Measurements from ENCODE around the gene TBL2. TPM values are rescaled to one million over a fixed set of nuclear protein-coding genes. Genes with fewer than 3 reads are reported as not detected.
"Not testable (repeated sequence)": the region's sequence is repeated elsewhere in the genome, so short reads cannot be mapped to it uniquely, and the experiment has no call there.

TBL2 gene
- total RNA-seq, 2 donors from 2014 or later, result 36.5 to 50.2 TPM

DNA sequence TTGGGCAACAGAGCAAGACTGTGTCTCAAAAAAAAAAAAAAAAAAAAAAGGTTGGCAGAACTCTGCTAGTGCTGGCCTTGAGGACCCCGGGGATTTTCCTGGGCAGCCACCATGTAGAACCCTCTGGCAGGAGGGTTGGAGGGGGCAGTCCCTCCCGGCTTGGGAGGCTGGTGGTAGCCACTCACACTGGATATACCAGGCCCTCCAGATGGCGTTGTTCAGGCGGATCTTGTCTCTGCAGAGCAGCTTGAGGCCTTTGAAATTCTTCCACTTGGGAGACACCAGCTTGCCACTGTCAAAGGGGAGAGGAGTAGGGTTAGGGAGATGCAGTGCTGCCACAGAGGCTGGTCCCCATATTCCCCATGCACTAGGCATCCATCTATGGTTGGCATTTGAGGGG lies 37.5 kb upstream of the TBL2 start:
- intact Hi-C loops (cut with DNase I), result loop anchor here (10.0 kb wide), 1 partner anchor 239 kb away; no protein-coding TSS in a partner anchor
- no peak overlapping the region for H3K9ac ChIP-seq (ENCODE audit: low read depth in 2 of 2, low read length in 2 of 2)
- H3K4me1 ChIP-seq, result no peaks in the 10 kb centered on the region
- no peaks in the 10 kb centered on the region for H3K9me3 ChIP-seq
- TF ChIP-seq, protein P1, sequence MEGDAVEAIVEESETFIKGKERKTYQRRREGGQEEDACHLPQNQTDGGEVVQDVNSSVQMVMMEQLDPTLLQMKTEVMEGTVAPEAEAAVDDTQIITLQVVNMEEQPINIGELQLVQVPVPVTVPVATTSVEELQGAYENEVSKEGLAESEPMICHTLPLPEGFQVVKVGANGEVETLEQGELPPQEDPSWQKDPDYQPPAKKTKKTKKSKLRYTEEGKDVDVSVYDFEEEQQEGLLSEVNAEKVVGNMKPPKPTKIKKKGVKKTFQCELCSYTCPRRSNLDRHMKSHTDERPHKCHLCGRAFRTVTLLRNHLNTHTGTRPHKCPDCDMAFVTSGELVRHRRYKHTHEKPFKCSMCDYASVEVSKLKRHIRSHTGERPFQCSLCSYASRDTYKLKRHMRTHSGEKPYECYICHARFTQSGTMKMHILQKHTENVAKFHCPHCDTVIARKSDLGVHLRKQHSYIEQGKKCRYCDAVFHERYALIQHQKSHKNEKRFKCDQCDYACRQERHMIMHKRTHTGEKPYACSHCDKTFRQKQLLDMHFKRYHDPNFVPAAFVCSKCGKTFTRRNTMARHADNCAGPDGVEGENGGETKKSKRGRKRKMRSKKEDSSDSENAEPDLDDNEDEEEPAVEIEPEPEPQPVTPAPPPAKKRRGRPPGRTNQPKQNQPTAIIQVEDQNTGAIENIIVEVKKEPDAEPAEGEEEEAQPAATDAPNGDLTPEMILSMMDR (IDR thresholded peaks at IDR 0.05), result no peak
- H3K27ac ChIP-seq, result no peak overlapping the region
- no peaks in the 10 kb centered on the region for H3K27me3 ChIP-seq
- DNase-seq, result no peak
- H3K36me3 ChIP-seq, result no peaks in the 10 kb centered on the region
- H3K4me3 ChIP-seq, result no peak overlapping the region

DNA sequence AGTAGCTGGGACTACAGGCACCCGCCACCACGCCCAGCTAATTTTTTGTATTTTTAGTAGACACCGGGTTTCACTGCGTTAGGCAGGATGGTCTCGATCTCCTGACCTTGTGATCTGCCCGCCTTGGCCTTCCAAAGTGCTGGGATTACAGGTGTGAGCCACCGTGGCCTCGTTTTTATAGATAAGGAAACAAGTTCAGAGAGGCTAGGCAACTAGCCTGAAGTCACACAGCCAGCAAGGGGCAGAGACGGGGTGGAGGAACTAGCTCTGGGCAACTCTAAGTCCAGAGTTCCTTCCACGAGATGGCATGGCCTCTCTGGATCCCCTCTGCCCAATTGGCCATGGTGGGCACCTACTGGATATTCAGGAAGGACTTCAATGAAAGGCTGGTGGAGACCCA lies 36.6 kb upstream of the TBL2 start:
- H3K27me3 ChIP-seq; H3K9ac ChIP-seq (ENCODE audit: low read depth in 2 of 2, low read length in 2 of 2); H3K9me3 ChIP-seq; H3K4me1 ChIP-seq; DNase-seq; H3K36me3 ChIP-seq; H3K4me3 ChIP-seq; H3K27ac ChIP-seq: not testable (repeated sequence)
- intact Hi-C loops (cut with DNase I), result loop anchor here (10.0 kb wide), 1 partner anchor 240 kb away; no protein-coding TSS in a partner anchor

DNA sequence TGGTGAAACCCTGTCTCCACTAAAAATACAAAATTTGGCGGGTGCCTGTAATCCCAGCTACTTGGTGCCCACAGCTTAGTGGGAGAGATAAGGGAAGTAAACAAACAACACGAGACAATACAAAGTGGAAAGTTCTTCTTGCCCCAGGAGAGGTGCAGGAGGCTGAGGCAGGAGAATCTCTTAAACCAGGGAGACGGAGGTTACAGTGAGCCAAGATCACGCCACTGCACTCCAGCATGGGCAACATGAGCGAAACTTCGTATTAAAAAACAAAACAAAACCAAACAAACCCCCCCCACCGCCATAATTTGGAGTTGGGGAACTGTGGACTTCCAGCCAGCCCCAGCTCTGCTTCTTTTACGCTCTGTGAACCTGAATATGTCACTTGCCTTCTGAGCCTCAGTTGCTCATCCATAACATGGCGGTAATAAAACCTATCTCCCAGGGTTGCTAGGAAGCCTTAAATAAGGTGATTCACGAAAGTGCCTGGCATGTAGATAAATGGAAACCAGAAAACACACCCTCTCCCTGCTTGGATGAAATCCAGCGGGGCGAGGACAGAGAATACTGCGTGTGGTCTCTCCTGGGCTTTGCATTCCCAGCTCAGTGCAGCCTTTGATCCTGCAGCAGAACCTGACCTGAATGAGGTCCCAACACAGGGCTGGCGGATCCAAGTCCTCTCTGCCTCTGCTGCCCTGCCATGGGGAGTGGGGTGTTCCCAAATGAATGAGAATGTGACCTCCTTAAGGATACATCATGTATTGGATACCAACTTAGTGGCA lies 35.8 kb upstream of the TBL2 start:
- Histone ChIP-seq H3K9ac (ENCODE audit: low read depth in 2 of 2, low read length in 2 of 2) (peak overlapping the region in 1 of 2 donors; percentile 63), H3K4me3 (no peak overlapping the region), H3K36me3 (no peaks in the 10 kb centered on the region), H3K9me3 (no peaks in the 10 kb centered on the region), H3K27ac (no peak overlapping the region), H3K27me3 (no peaks in the 10 kb centered on the region), H3K4me1 (no peaks in the 10 kb centered on the region)
- intact Hi-C loops (cut with DNase I), result loop anchor here (10.0 kb wide), 1 partner anchor 241 kb away; no protein-coding TSS in a partner anchor
- TF ChIP-seq, protein P1 (IDR thresholded peaks at IDR 0.05), result no peak
- DNase-seq, result peak; percentile 56

DNA sequence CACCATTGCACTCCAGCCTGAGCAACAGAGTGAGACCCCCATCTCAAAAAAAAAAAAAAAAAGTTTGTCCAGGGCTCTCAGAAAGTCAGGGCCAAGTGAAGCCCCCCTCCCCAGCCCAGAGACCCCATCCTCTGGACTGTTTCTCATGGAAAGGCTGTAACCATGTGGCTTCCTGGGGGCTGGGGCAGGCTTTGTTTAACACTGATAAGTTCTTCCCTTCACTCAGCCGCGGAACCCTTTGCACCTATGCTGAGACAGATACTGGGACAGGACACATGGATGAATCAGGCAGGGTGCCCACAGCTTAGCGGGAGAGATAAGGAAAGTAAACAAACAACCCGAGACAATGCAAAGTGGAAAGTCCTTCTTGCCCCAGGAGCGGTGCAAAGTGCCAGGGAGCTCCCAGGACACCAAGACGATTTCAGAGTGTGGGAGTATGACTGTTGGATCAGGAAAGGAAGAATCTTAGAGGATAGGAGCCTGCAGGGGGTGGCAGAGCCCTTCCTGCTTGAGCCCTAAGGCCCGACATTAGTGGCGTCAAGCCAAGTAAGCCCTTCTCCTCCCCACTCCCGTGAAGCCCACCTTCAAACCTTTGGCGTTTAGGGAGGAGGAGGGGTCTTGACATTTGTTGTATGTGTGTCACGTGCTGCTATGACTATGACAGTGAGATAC lies 34.4 kb upstream of the TBL2 start:
- H3K4me1 ChIP-seq, result no peaks in the 10 kb centered on the region
- H3K4me3 ChIP-seq, result no peak overlapping the region
- peak; percentile 85 for DNase-seq
- H3K9ac ChIP-seq (ENCODE audit: low read depth in 2 of 2, low read length in 2 of 2), result no peak overlapping the region
- H3K27ac ChIP-seq, result peak overlapping the region; percentile 8
- no peaks in the 10 kb centered on the region for H3K36me3 ChIP-seq
- no peaks in the 10 kb centered on the region for H3K9me3 ChIP-seq
- TF ChIP-seq, protein P1 (IDR thresholded peaks at IDR 0.05), result no peak
- H3K27me3 ChIP-seq, result no peaks in the 10 kb centered on the region
- intact Hi-C loops (cut with DNase I), result loop anchor here (10.0 kb wide), 1 partner anchor 242 kb away; no protein-coding TSS in a partner anchor

DNA sequence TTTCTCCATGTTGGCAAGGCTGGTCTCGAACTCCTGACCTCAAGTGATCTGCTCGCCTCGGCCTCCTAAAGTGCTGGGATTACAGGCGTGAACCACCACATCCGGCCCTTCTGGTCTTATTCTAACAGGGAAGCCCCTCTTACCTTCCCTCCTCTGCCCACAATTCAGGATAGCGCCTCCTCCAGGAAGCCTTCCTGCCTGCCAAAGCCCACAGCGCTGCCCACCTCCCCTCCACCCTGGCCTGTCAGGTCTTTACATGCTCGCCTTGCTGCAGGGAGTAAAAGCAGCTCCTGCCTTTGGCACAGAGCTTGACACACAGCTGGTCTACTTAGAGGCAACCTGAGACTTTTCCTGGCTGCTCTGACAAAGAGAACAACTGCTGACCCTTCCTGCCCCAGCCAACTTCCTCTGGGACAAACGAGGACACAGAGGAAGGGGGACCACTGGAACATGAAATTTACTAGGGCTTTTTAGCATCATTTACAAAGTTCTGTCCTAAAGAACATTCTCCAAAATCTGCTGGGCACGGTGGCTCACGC lies 32.7 kb upstream of the TBL2 start:
- no peak overlapping the region for H3K9ac ChIP-seq (ENCODE audit: low read depth in 2 of 2, low read length in 2 of 2)
- no peaks in the 10 kb centered on the region for H3K36me3 ChIP-seq
- TF ChIP-seq, protein P1 (IDR thresholded peaks at IDR 0.05), result no peak
- no peaks in the 10 kb centered on the region for H3K9me3 ChIP-seq
- H3K4me1 ChIP-seq, result no peaks in the 10 kb centered on the region
- no peak overlapping the region for H3K27ac ChIP-seq
- no peak overlapping the region for H3K4me3 ChIP-seq
- intact Hi-C loops (cut with DNase I), result loop anchor here (10.0 kb wide), 1 partner anchor 244 kb away; no protein-coding TSS in a partner anchor
- DNase-seq, result no peak
- H3K27me3 ChIP-seq, result no peaks in the 10 kb centered on the region

All from colonic mucosa (tissue), 4 donors.